HEK293T (cell line): ENCODE results near the gene GDF2.

ENCODE experiments used
- ARNT ChIP-seq: fragments of 450-650 bp; IDR thresholded peaks from 2 replicates; pipeline ENCODE4 v1.6.1; 2017; ENCODE audit warnings: mild to moderate bottlenecking
- BHLHE40 ChIP-seq: fragments of 450-650 bp; IDR thresholded peaks from 2 replicates; pipeline ENCODE4 v1.6.1; 2016; ENCODE audit warnings: mild to moderate bottlenecking, moderate library complexity, borderline replicate concordance
- CTBP1 ChIP-seq: fragments of 450-650 bp; IDR thresholded peaks from 2 replicates; pipeline ENCODE4 v1.6.1; 2016; ENCODE audit warnings: borderline replicate concordance
- ELF4 ChIP-seq: fragments of 450-650 bp; IDR thresholded peaks from 2 replicates; pipeline ENCODE4 v1.6.1; 2017; ENCODE audit warnings: antibody characterized with exemption
- FOXA1 ChIP-seq: fragments of 450-650 bp; IDR thresholded peaks from 2 replicates; pipeline ENCODE4 v1.6.1; 2016; ENCODE audit warnings: mild to moderate bottlenecking
- FOXK2 ChIP-seq: fragments of 450-650 bp; IDR thresholded peaks from 2 replicates; pipeline ENCODE4 v1.6.1; 2016; ENCODE audit warnings: mild to moderate bottlenecking
- FOXM1 ChIP-seq: fragments of 450-650 bp; IDR thresholded peaks from 2 replicates; pipeline ENCODE4 v1.6.1; 2017; ENCODE audit warnings: mild to moderate bottlenecking, borderline replicate concordance
- LEF1 ChIP-seq: fragments of 450-650 bp; IDR thresholded peaks from 2 replicates; pipeline ENCODE4 v1.6.1; 2017; ENCODE audit warnings: mild to moderate bottlenecking, borderline replicate concordance
- NFRKB ChIP-seq: fragments of 450-650 bp; IDR thresholded peaks from 2 replicates; pipeline ENCODE4 v1.6.1; 2016; ENCODE audit warnings: mild to moderate bottlenecking, moderate library complexity
- SP1 ChIP-seq: fragments of 450-650 bp; IDR thresholded peaks from 2 replicates; pipeline ENCODE4 v1.6.1; 2017
- TARDBP ChIP-seq: fragments of 450-650 bp; IDR thresholded peaks from 2 replicates; pipeline ENCODE4 v1.6.1; 2016
- TF ChIP-seq, protein P1 (sequence below): fragments of 450-650 bp; IDR thresholded peaks from 2 replicates; pipeline ENCODE4 v1.6.1; 2016

DNA sequence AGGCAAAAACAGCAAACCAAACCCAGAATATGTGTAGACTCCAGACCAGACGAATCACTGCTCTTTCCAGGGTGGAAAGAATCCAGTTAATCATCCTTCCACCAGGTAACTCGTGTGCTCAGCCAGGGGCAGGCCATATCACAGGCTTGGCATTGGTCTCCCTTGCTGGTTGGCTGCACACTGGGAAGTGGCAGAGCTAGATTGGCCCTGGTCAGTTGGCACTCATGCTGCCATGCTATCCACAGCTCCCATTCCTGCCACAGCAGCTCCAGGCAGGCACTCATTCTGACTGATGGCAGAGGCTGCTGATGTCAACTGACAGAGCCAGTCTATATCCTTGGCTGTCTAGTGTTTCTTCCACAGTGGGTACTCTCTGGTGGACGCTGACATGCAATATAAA lies 31.9 kb upstream of the GDF2 start:
- TF ChIP-seq TARDBP, result no peak
- TF ChIP-seq NFRKB, result no peak
- no peak for TF ChIP-seq ARNT
- TF ChIP-seq FOXK2, result no peak
- no peak for TF ChIP-seq LEF1
- TF ChIP-seq BHLHE40, result no peak
- no peak for TF ChIP-seq CTBP1
- TF ChIP-seq SP1, result no peak
- no peak for TF ChIP-seq FOXA1
- no peak for TF ChIP-seq FOXM1
- no peak for TF ChIP-seq ELF4
- TF ChIP-seq, protein P1, sequence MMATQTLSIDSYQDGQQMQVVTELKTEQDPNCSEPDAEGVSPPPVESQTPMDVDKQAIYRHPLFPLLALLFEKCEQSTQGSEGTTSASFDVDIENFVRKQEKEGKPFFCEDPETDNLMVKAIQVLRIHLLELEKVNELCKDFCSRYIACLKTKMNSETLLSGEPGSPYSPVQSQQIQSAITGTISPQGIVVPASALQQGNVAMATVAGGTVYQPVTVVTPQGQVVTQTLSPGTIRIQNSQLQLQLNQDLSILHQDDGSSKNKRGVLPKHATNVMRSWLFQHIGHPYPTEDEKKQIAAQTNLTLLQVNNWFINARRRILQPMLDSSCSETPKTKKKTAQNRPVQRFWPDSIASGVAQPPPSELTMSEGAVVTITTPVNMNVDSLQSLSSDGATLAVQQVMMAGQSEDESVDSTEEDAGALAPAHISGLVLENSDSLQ, result no peak
